ENCODE measurements around the gene DENND2D. TPM values are rescaled to one million over a fixed set of nuclear protein-coding genes. Genes with fewer than 3 reads are reported as not detected.
"Not testable (repeated sequence)": the region's sequence is repeated elsewhere in the genome, so short reads cannot be mapped to it uniquely, and the experiment has no call there.

DENND2D gene
- total RNA-seq, 1 experiment from 2014 or later = 2.1 TPM

DNA sequence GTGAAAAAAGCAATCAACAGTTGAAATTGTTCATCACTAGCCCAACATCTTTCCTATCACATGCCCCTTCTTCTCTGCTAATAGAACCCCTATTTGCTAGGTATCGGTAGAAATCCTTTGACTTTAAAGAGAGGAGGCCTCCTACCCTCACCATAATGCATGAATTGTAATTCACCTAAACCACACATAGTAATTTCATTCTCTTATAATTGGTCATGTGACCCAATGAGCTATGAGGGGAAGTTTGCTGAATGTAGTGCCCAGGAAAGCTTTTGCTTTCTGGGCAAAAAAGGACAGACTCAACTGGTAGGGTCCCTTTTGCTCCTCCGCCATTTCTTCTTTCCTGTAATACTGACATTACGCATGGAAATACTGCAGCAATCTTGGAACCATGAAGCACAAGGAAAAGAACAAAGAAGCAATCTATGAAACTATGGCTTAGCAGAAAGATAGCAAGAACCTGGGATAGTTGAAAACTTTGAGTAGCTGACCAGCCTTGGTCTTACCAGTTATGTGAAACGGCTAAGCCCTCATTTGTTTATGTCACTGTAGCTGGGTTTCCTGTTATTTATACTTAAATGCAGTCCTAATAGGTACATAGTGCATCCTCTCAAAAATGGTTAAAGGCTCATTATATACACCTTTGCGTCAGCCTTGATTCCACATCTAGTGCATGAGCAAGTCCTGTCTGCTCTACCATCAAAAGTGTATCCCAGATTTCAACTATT is 16.9 kb upstream of the DENND2D start:
- H3K27ac Mint-ChIP-seq = no peak overlapping the region
- H3K4me3 Mint-ChIP-seq = no peak overlapping the region
- H3K9me3 Mint-ChIP-seq = peaks cover 11% of the 10 kb centered on the region; the same call in 1 of the 2 replicates
- DNase-seq (ENCODE audit: low spot score) (no peak), ATAC-seq (no peak)
- ChIA-PET CTCF (interaction anchor here (0.7 kb wide), 1 partner anchor 175 kb away, joined by 3 read pairs; no protein-coding TSS in a partner anchor), POLR2A (interaction anchor here (0.6 kb wide), 1 partner anchor 230 kb away, joined by 3 read pairs; no protein-coding TSS in a partner anchor)
- peaks cover 74% of the 10 kb centered on the region for H3K4me1 Mint-ChIP-seq
- TF ChIP-seq, protein P1, sequence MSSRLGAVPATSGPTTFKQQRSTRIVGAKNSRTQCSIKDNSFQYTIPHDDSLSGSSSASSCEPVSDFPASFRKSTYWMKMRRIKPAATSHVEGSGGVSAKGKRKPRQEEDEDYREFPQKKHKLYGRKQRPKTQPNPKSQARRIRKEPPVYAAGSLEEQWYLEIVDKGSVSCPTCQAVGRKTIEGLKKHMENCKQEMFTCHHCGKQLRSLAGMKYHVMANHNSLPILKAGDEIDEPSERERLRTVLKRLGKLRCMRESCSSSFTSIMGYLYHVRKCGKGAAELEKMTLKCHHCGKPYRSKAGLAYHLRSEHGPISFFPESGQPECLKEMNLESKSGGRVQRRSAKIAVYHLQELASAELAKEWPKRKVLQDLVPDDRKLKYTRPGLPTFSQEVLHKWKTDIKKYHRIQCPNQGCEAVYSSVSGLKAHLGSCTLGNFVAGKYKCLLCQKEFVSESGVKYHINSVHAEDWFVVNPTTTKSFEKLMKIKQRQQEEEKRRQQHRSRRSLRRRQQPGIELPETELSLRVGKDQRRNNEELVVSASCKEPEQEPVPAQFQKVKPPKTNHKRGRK (CRISPR knock-in tag; IDR thresholded peaks at IDR 0.05; ENCODE audit: borderline replicate concordance) = no peak
- TF ChIP-seq SMAD3 (CRISPR knock-in tag; IDR thresholded peaks at IDR 0.05; ENCODE audit: borderline replicate concordance) (no peak), FOXJ3 (CRISPR knock-in tag; IDR thresholded peaks at IDR 0.05; ENCODE audit: borderline replicate concordance) (no peak), KAT7 (CRISPR knock-in tag; IDR thresholded peaks at IDR 0.05; ENCODE audit: borderline replicate concordance) (no peak), ZNF121 (CRISPR knock-in tag; IDR thresholded peaks at IDR 0.05) (no peak), ZBTB21 (CRISPR knock-in tag; IDR thresholded peaks at IDR 0.05; ENCODE audit: borderline replicate concordance) (no peak), PRRX2 (CRISPR knock-in tag; IDR thresholded peaks at IDR 0.05) (no peak), ZNF396 (CRISPR knock-in tag; IDR thresholded peaks at IDR 0.05; ENCODE audit: borderline replicate concordance) (no peak), FOXK1 (CRISPR knock-in tag; IDR thresholded peaks at IDR 0.05) (no peak), ATF1 (CRISPR knock-in tag; IDR thresholded peaks at IDR 0.05) (no peak), OVOL2 (CRISPR knock-in tag; IDR thresholded peaks at IDR 0.05; ENCODE audit: borderline replicate concordance) (no peak)
- TF ChIP-seq, protein P2, sequence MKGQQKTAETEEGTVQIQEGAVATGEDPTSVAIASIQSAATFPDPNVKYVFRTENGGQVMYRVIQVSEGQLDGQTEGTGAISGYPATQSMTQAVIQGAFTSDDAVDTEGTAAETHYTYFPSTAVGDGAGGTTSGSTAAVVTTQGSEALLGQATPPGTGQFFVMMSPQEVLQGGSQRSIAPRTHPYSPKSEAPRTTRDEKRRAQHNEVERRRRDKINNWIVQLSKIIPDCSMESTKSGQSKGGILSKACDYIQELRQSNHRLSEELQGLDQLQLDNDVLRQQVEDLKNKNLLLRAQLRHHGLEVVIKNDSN (CRISPR knock-in tag; IDR thresholded peaks at IDR 0.05) = no peak
- TF ChIP-seq, protein P3, sequence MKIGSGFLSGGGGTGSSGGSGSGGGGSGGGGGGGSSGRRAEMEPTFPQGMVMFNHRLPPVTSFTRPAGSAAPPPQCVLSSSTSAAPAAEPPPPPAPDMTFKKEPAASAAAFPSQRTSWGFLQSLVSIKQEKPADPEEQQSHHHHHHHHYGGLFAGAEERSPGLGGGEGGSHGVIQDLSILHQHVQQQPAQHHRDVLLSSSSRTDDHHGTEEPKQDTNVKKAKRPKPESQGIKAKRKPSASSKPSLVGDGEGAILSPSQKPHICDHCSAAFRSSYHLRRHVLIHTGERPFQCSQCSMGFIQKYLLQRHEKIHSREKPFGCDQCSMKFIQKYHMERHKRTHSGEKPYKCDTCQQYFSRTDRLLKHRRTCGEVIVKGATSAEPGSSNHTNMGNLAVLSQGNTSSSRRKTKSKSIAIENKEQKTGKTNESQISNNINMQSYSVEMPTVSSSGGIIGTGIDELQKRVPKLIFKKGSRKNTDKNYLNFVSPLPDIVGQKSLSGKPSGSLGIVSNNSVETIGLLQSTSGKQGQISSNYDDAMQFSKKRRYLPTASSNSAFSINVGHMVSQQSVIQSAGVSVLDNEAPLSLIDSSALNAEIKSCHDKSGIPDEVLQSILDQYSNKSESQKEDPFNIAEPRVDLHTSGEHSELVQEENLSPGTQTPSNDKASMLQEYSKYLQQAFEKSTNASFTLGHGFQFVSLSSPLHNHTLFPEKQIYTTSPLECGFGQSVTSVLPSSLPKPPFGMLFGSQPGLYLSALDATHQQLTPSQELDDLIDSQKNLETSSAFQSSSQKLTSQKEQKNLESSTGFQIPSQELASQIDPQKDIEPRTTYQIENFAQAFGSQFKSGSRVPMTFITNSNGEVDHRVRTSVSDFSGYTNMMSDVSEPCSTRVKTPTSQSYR (CRISPR knock-in tag; IDR thresholded peaks at IDR 0.05) = no peak
- peaks cover 7% of the 10 kb centered on the region; the same call in 1 of the 2 replicates for H3K27me3 Mint-ChIP-seq (ENCODE audit: low read depth)
- H3K36me3 Mint-ChIP-seq = no peaks in the 10 kb centered on the region

DNA sequence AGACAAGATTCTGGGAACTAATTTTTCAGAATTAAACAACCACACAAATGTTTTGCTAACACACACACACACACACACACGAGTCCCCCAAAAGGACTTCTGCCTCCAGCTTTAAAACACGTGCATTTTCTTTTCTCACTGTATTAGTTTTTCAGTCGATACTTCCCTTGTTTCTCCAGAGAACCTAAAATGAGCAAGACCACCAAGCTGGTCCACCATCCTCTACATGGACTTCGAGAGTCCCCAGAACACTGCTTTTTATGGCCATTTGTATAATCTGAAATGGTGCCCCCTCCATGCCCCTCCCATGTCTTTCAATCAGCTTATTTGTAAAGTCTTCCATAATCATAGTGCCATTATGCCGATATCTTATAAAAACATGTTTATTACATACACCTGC is 16.3 kb upstream of the DENND2D start:
- Mint-ChIP-seq H3K9me3 (peaks cover 13% of the 10 kb centered on the region; the same call in 1 of the 2 replicates), H3K27me3 (ENCODE audit: low read depth) (peaks cover 7% of the 10 kb centered on the region; the same call in 1 of the 2 replicates), H3K27ac (no peak overlapping the region), H3K4me3 (no peak overlapping the region), H3K36me3 (no peaks in the 10 kb centered on the region), H3K4me1 (peaks cover 69% of the 10 kb centered on the region)
- ATAC-seq (no peak), DNase-seq (ENCODE audit: low spot score) (no peak)
- CTCF ChIA-PET = interaction anchor here (0.7 kb wide), 1 partner anchor 175 kb away, joined by 3 read pairs; no protein-coding TSS in a partner anchor
- POLR2A ChIA-PET = no interaction called here
- no peak for TF ChIP-seq ATF2 (CRISPR knock-in tag; IDR thresholded peaks at IDR 0.05; ENCODE audit: borderline replicate concordance, low read depth)

GRCh38 chr1:111215285-111215684 is 14.8 kb upstream of the DENND2D start:
- peaks cover 65% of the 10 kb centered on the region for H3K4me1 Mint-ChIP-seq
- H3K9me3 Mint-ChIP-seq = peaks cover 13% of the 10 kb centered on the region; the same call in 1 of the 2 replicates
- peak overlapping the region; percentile 66; the same call in 1 of the 2 replicates for H3K27ac Mint-ChIP-seq
- ATAC-seq; DNase-seq (ENCODE audit: low spot score); H3K36me3 Mint-ChIP-seq; H3K4me3 Mint-ChIP-seq; POLR2A ChIA-PET; H3K27me3 Mint-ChIP-seq (ENCODE audit: low read depth): not testable (repeated sequence)
- CTCF ChIA-PET = interaction anchor here (0.6 to 3.1 kb wide), 2 partner anchors 8 to 336 kb away, joined by 3 to 17 read pairs; no protein-coding TSS in a partner anchor
